GM23338 (cell line): ENCODE data around the gene HERC5. TPM values are rescaled to one million over a fixed set of nuclear protein-coding genes. Genes with fewer than 3 reads are reported as not detected.

ENCODE experiments used
- ATAC-seq: fragments of 200-7000 bp; cut with Tn5 transposase; 3 replicates; pipeline ENCODE4 v1.9.1; 2020
- DNase-seq: peaks from one replicate; pipeline ENCODE4 v3.0.0-alpha.2; 2015; ENCODE audit warnings: low spot score
- H2AFZ ChIP-seq: fragments of 200-600 bp; sonication (generic); 2 replicates; pipeline ENCODE4 v1.8.0; 2016; ENCODE audit warnings: antibody characterized with exemption, mild to moderate bottlenecking, moderate library complexity
- H3F3A ChIP-seq: fragments of 200-600 bp; sonication (generic); replicated peaks from 2 replicates; pipeline ENCODE4 v1.8.0; 2017; ENCODE audit warnings: antibody characterized with exemption, mixed run types, low read depth
- H3K27ac ChIP-seq: fragments of 200-600 bp; sonication (generic); 2 replicates; pipeline ENCODE4 v1.6.1; 2016; ENCODE audit warnings: low read depth
- H3K27me3 ChIP-seq: fragments of 200-600 bp; sonication (generic); 2 replicates; pipeline ENCODE4 v1.8.0; 2016; ENCODE audit warnings: mild to moderate bottlenecking, mixed run types, moderate library complexity; ENCODE audit not compliant: insufficient read depth
- H3K36me3 ChIP-seq: fragments of 200-600 bp; sonication (generic); 2 replicates; pipeline ENCODE4 v1.8.0; 2016; ENCODE audit warnings: mild to moderate bottlenecking; ENCODE audit not compliant: insufficient read depth
- H3K4me1 ChIP-seq: fragments of 200-600 bp; sonication (generic); 2 replicates; pipeline ENCODE4 v1.8.0; 2016; ENCODE audit warnings: mild to moderate bottlenecking, moderate library complexity; ENCODE audit not compliant: insufficient read depth
- H3K4me2 ChIP-seq: fragments of 200-600 bp; sonication (generic); 2 replicates; pipeline ENCODE4 v1.7.1; 2017; ENCODE audit warnings: mixed run types
- H3K4me3 ChIP-seq: fragments of 200-600 bp; sonication (generic); 2 replicates; pipeline ENCODE4 v1.6.1; 2016; ENCODE audit warnings: mixed run types
- H3K79me2 ChIP-seq: fragments of 200-600 bp; sonication (generic); replicated peaks from 2 replicates; pipeline ENCODE4 v1.8.0; 2017; ENCODE audit warnings: mild to moderate bottlenecking; ENCODE audit not compliant: insufficient read depth
- H3K9me2 ChIP-seq: fragments of 200-600 bp; sonication (generic); 2 replicates; pipeline ENCODE4 v1.8.0; 2017; ENCODE audit not compliant: insufficient read depth
- H4K20me1 ChIP-seq: fragments of 200-600 bp; sonication (generic); replicated peaks from 2 replicates; pipeline ENCODE4 v1.8.0; 2017; ENCODE audit warnings: mild to moderate bottlenecking; ENCODE audit not compliant: insufficient read depth
- H3K27ac Mint-ChIP-seq: 2 replicates; pipeline ENCODE4 v1.8.0; 2020; ENCODE audit warnings: inconsistent platforms, mild to moderate bottlenecking, moderate library complexity, mixed read lengths
- H3K27me3 Mint-ChIP-seq: 3 replicates; pipeline ENCODE4 v1.8.0; 2022; ENCODE audit warnings: low read depth, mild to moderate bottlenecking, moderate library complexity, mixed read lengths, inconsistent platforms; ENCODE audit not compliant: insufficient read depth, poor library complexity
- H3K36me3 Mint-ChIP-seq: 3 replicates; pipeline ENCODE4 v1.8.0; 2021; ENCODE audit warnings: low read depth, mild to moderate bottlenecking, inconsistent platforms, moderate library complexity, mixed read lengths
- H3K4me1 Mint-ChIP-seq: 3 replicates; pipeline ENCODE4 v1.8.0; 2020; ENCODE audit warnings: mild to moderate bottlenecking, inconsistent platforms, mixed read lengths
- H3K4me3 Mint-ChIP-seq: 3 replicates; pipeline ENCODE4 v1.8.0; 2021; ENCODE audit warnings: moderate library complexity, mild to moderate bottlenecking, inconsistent platforms, mixed read lengths
- H3K9me3 Mint-ChIP-seq: 3 replicates; pipeline ENCODE4 v1.8.0; 2020; ENCODE audit warnings: moderate library complexity, mild to moderate bottlenecking, inconsistent platforms, mixed read lengths
- CREB1 ChIP-seq: fragments of 250-450 bp; sonication (Bioruptor Pico); IDR thresholded peaks from 2 replicates; pipeline ENCODE4 v1.5.0; 2020; ENCODE audit warnings: low read depth, mild to moderate bottlenecking, moderate library complexity
- CTCF ChIP-seq, 2 experiments: fragments of 200-600 bp in 1 of 2; sonication (generic) in 1 of 2; conservative IDR thresholded peaks; 2 replicates each; pipeline versions ENCODE4 v1.5.1 to v1.6.1; 2016 to 2017; ENCODE audit warnings: antibody characterized with exemption in 2 of 2, low read depth in 2 of 2, mild to moderate bottlenecking in 2 of 2, moderate library complexity in 1 of 2
- EZH2 ChIP-seq: fragments of 200-600 bp; sonication (generic); IDR thresholded peaks from one replicate; pipeline ENCODE4 v1.8.0; 2017; ENCODE audit warnings: antibody characterized with exemption, mild to moderate bottlenecking, low read depth; ENCODE audit not compliant: unreplicated experiment
- EZH2phosphoT487 ChIP-seq: fragments of 200-600 bp; sonication (generic); IDR thresholded peaks from one replicate; pipeline ENCODE4 v1.8.1; 2018; ENCODE audit warnings: antibody characterized with exemption; ENCODE audit not compliant: unreplicated experiment
- JUNB ChIP-seq: IDR thresholded peaks from one replicate; pipeline ENCODE4 v1.6.1; 2016; ENCODE audit warnings: antibody characterized with exemption; ENCODE audit not compliant: unreplicated experiment
- NANOG ChIP-seq: IDR thresholded peaks from 2 replicates; pipeline ENCODE4 v1.6.1; 2016; ENCODE audit warnings: antibody characterized with exemption, borderline replicate concordance
- POLR2AphosphoS5 ChIP-seq: IDR thresholded peaks from 2 replicates; pipeline ENCODE4 v1.6.1; 2016; ENCODE audit warnings: antibody characterized with exemption, low read depth
- REST ChIP-seq: IDR thresholded peaks from one replicate; pipeline ENCODE4 v1.6.1; 2018; ENCODE audit warnings: antibody characterized with exemption; ENCODE audit not compliant: unreplicated experiment
- ZNF114 ChIP-seq: fragments of 250-450 bp; sonication (Bioruptor Pico); IDR thresholded peaks from 2 replicates; pipeline ENCODE4 v1.5.0; 2020; ENCODE audit warnings: mild to moderate bottlenecking, moderate library complexity
- ZNF331 ChIP-seq: fragments of 250-450 bp; sonication (Bioruptor Pico); IDR thresholded peaks from 2 replicates; pipeline ENCODE4 v1.5.0; 2020; ENCODE audit warnings: low read depth, mild to moderate bottlenecking, moderate library complexity
- ZNF462 ChIP-seq: fragments of 250-450 bp; sonication (Bioruptor Pico); IDR thresholded peaks from 2 replicates; pipeline ENCODE4 v1.5.0; 2020; ENCODE audit warnings: mild to moderate bottlenecking, moderate library complexity
- polyA plus RNA-seq: library from polyadenylated mRNA; unstranded; fragments of >200 nt; fragmentation: Nextera tagmentation; extraction: Ambion mirVana; gene quantifications from 2 replicates; pipeline ENCODE4 v1.2.1, GENCODE V29; 2016
- total RNA-seq: library from RNA; depleted of rRNA; stranded (reverse); fragments of >200 nt; shearing (Covaris generic); gene quantifications from 2 replicates; pipeline ENCODE4 v1.2.3, GENCODE V29; 2014

The HERC5 gene
- total and polyA plus RNA-seq, 2 experiments from 2014 or later, result 22.8 to 25.1 TPM

GRCh38 chr4:88439161-88439760 is 17.7 kb upstream of the HERC5 start (continued):
- TF ChIP-seq ZNF462 (no peak), POLR2AphosphoS5 (no peak), NANOG (no peak), EZH2 (no peak), CREB1 (CRISPR knock-in tag) (no peak), JUNB (no peak), ZNF331 (CRISPR knock-in tag) (no peak), EZH2phosphoT487 (no peak)

GRCh38 chr4:88440146-88440545 is 16.8 kb upstream of the HERC5 start:
- peaks cover 5% of the 10 kb centered on the region for H3K27me3 Mint-ChIP-seq
- Histone ChIP-seq H3K79me2 (no peaks in the 10 kb centered on the region), H3K4me1 (peaks cover 20% of the 10 kb centered on the region), H3K4me2 (peak overlapping the region; percentile 0; the same call in 1 of the 2 replicates), H2AFZ (no peak overlapping the region), H4K20me1 (no peaks in the 10 kb centered on the region), H3F3A (no peaks in the 10 kb centered on the region), H3K4me3 (no peak overlapping the region), H3K27ac (peak overlapping the region; percentile 1; the same call in 1 of the 2 replicates), H3K27me3 (no peaks in the 10 kb centered on the region), H3K36me3 (no peaks in the 10 kb centered on the region), H3K9me2 (peaks cover 7% of the 10 kb centered on the region)
- no peak overlapping the region for H3K27ac Mint-ChIP-seq
- TF ChIP-seq CTCF (conservative IDR thresholded peaks at IDR 0.05; ENCODE audit: low read depth in 2 of 2) (no peak), ZNF114 (CRISPR knock-in tag) (no peak), REST (no peak), NANOG (no peak)
- H3K4me1 Mint-ChIP-seq, result peaks cover 25% of the 10 kb centered on the region
- peaks cover 14% of the 10 kb centered on the region for H3K9me3 Mint-ChIP-seq
- DNase-seq, result no peak
- no peak for ATAC-seq
- peaks cover 15% of the 10 kb centered on the region for H3K36me3 Mint-ChIP-seq
- H3K4me3 Mint-ChIP-seq, result no peak overlapping the region
